NCI-H524 treated with DMSO at 0.1 percent for 48 hours (cell line): ENCODE data around the gene STK32B.

ENCODE experiments used
- DNase-seq: peaks from one replicate; lab custom pipeline; 2025; lab: John Stamatoyannopoulos, UW

STK32B gene

GRCh38 chr4:5125321-5125720 lies 74.0 kb downstream of the STK32B start:
- DNase-seq = peak; percentile 46

- no peak for DNase-seq
Measured at GRCh38 chr4:5126231-5126630, 75.0 kb downstream of the STK32B start.

GRCh38 chr4:5126857-5127256 lies 75.6 kb downstream of the STK32B start:
- no peak for DNase-seq

- no peak for DNase-seq
Measured at GRCh38 chr4:5127556-5127955, 76.3 kb downstream of the STK32B start.

- no peak for DNase-seq
Measured at GRCh38 chr4:5128569-5128968, 77.3 kb downstream of the STK32B start.

GRCh38 chr4:5133201-5133600 lies 81.9 kb downstream of the STK32B start:
- no peak for DNase-seq

- no peak for DNase-seq
Measured at GRCh38 chr4:5133933-5134594, 82.8 kb downstream of the STK32B start.

GRCh38 chr4:5134620-5135019 lies 83.3 kb downstream of the STK32B start:
- DNase-seq = no peak

GRCh38 chr4:5137226-5137625 lies 85.9 kb downstream of the STK32B start:
- no peak for DNase-seq

GRCh38 chr4:5137927-5138326 lies 86.6 kb downstream of the STK32B start:
- no peak for DNase-seq

GRCh38 chr4:5138389-5138788 lies 87.1 kb downstream of the STK32B start:
- no peak for DNase-seq

GRCh38 chr4:5139141-5139540 lies 87.9 kb downstream of the STK32B start:
- no peak for DNase-seq

GRCh38 chr4:5141802-5142201 lies 90.5 kb downstream of the STK32B start:
- DNase-seq = no peak

GRCh38 chr4:5142726-5143125 lies 91.4 kb downstream of the STK32B start:
- DNase-seq = no peak

- no peak for DNase-seq
Measured at GRCh38 chr4:5143306-5143861, 92.1 kb downstream of the STK32B start.

- DNase-seq = no peak
Measured at GRCh38 chr4:5143940-5144339, 92.7 kb downstream of the STK32B start.

- no peak for DNase-seq
Measured at GRCh38 chr4:5144384-5144783, 93.1 kb downstream of the STK32B start.

GRCh38 chr4:5146248-5146647 lies 95.0 kb downstream of the STK32B start:
- no peak for DNase-seq

GRCh38 chr4:5152521-5152920 lies 101.2 kb downstream of the STK32B start:
- DNase-seq = no peak

- DNase-seq = no peak
Measured at GRCh38 chr4:5156682-5157081, 105.4 kb downstream of the STK32B start.

- no peak for DNase-seq
Measured at GRCh38 chr4:5157791-5158770, 106.8 kb downstream of the STK32B start.

- no peak for DNase-seq
Measured at GRCh38 chr4:5158825-5159224, 107.5 kb downstream of the STK32B start.

GRCh38 chr4:5160668-5161067 lies 109.4 kb downstream of the STK32B start:
- DNase-seq = no peak
